SK-N-SH (cell line): ENCODE results near the gene TUBD1. TPM values are rescaled to one million over a fixed set of nuclear protein-coding genes. Genes with fewer than 3 reads are reported as not detected.

ENCODE experiments used
- CTCF ChIA-PET: fragments of 300-600, 350-600 bp; formaldehyde crosslinking; extraction: SDS; loops from one replicate; lab custom pipeline; 2021; lab: Yijun Ruan, JAX
- POLR2A ChIA-PET: fragments of 350-600 bp; sonication (Branson Sonifier 250); formaldehyde crosslinking; extraction: SDS; loops from one replicate; lab custom pipeline; 2020; ENCODE audit warnings: antibody characterized with exemption, inconsistent platforms; lab: Yijun Ruan, JAX
- DNase-seq: peaks from one replicate; pipeline ENCODE4 v3.0.0; 2012
- H2AFZ ChIP-seq: fragments of 200-600 bp; sonication (generic); 2 replicates; pipeline ENCODE4 v1.8.1; 2016; ENCODE audit warnings: antibody characterized with exemption, mild to moderate bottlenecking, low read depth
- H3F3A ChIP-seq: fragments of 200-600 bp; sonication (generic); replicated peaks from 2 replicates; pipeline ENCODE3; 2016; ENCODE audit warnings: antibody characterized with exemption, mild to moderate bottlenecking; ENCODE audit not compliant: insufficient read depth
- H3K27ac ChIP-seq, 2 experiments: fragments of 200-500 bp in 1 of 2; fragments of 200-600 bp in 1 of 2; sonication (Bioruptor generic) in 1 of 2; sonication (generic), shearing (Covaris generic) in 1 of 2; 2 replicates each; pipeline versions ENCODE4 v1.5.1 to v1.6.1; 2014 to 2016; ENCODE audit warnings: low read depth in 2 of 2, inconsistent platforms in 1 of 2, low read length in 1 of 2, mild to moderate bottlenecking in 1 of 2, mixed read lengths in 1 of 2
- H3K27me3 ChIP-seq: fragments of 200-600 bp; sonication (generic), shearing (Covaris generic); 2 replicates; pipeline ENCODE4 v1.6.1; 2016; ENCODE audit warnings: mixed run types; ENCODE audit not compliant: insufficient read depth
- H3K36me3 ChIP-seq, 2 experiments: fragments of 200-500 bp in 1 of 2; fragments of 200-600 bp in 1 of 2; sonication (Bioruptor generic) in 1 of 2; sonication (generic) in 1 of 2; replicated peaks in 1 of 2; 2 replicates each; pipeline versions ENCODE3 to v1.5.1; 2014 to 2016; ENCODE audit warnings: low read length in 1 of 2, mild to moderate bottlenecking in 1 of 2; ENCODE audit not compliant: insufficient read depth in 2 of 2, control insufficient read depth in 1 of 2
- H3K4me1 ChIP-seq, 2 experiments: fragments of 200-500 bp in 1 of 2; fragments of 200-600 bp in 1 of 2; sonication (Bioruptor generic) in 1 of 2; sonication (generic), shearing (Covaris generic) in 1 of 2; 2 replicates each; pipeline versions ENCODE4 v1.5.1 to v1.6.1; 2014 to 2016; ENCODE audit warnings: low read depth in 1 of 2, low read length in 1 of 2, mixed run types in 1 of 2; ENCODE audit not compliant: insufficient read depth in 2 of 2, control insufficient read depth in 1 of 2
- H3K4me2 ChIP-seq: fragments of 200-600 bp; sonication (generic), shearing (Covaris generic); 2 replicates; pipeline ENCODE4 v1.6.1; 2017; ENCODE audit warnings: mixed run types
- H3K4me3 ChIP-seq, 2 experiments: fragments of 200-500 bp in 1 of 2; fragments of 200-600 bp in 1 of 2; sonication (Bioruptor generic) in 1 of 2; sonication (generic), shearing (Covaris generic) in 1 of 2; 2 replicates each; pipeline versions ENCODE4 v1.5.1 to v1.8.1; 2014 to 2016; ENCODE audit warnings: low read depth in 2 of 2, inconsistent platforms in 1 of 2, low read length in 1 of 2, mild to moderate bottlenecking in 1 of 2, mixed read lengths in 1 of 2, moderate library complexity in 1 of 2
- H3K79me2 ChIP-seq: fragments of 200-600 bp; sonication (generic); 2 replicates; pipeline ENCODE4 v1.8.1; 2017; ENCODE audit warnings: mild to moderate bottlenecking; ENCODE audit not compliant: insufficient read depth
- H3K9ac ChIP-seq: fragments of 200-600 bp; sonication (generic); 2 replicates; pipeline ENCODE4 v1.6.1; 2017; ENCODE audit warnings: mixed run types
- H3K9me2 ChIP-seq: fragments of 200-600 bp; sonication (generic); 2 replicates; pipeline ENCODE4 v1.6.1; 2017; ENCODE audit warnings: mixed run types
- H3K9me3 ChIP-seq: fragments of 200-600 bp; sonication (generic); 2 replicates; pipeline ENCODE4 v1.6.1; 2017; ENCODE audit warnings: mixed run types, mild to moderate bottlenecking, moderate library complexity
- H4K20me1 ChIP-seq: fragments of 200-600 bp; sonication (generic); 2 replicates; pipeline ENCODE4 v1.6.1; 2017; ENCODE audit warnings: mild to moderate bottlenecking, mixed run types; ENCODE audit not compliant: insufficient read depth
- CHD2 ChIP-seq: fragments of 150-350 bp; IDR thresholded peaks from 2 replicates; pipeline ENCODE4 v1.6.1; 2018; ENCODE audit warnings: low read length; ENCODE audit not compliant: partially characterized antibody
- CTCF ChIP-seq: fragments of 200-600 bp; sonication (generic); IDR thresholded peaks from 2 replicates; pipeline ENCODE4 v1.6.1; 2017; ENCODE audit warnings: antibody characterized with exemption, mild to moderate bottlenecking, moderate library complexity
- ELF1 ChIP-seq: IDR thresholded peaks from 2 replicates; pipeline ENCODE4 v1.4.0; 2012
- FOXJ3 ChIP-seq: sonication (generic); formaldehyde crosslinking; IDR thresholded peaks from 2 replicates; pipeline ENCODE4 v1.5.1; 2020; ENCODE audit warnings: mild to moderate bottlenecking, missing genetic modification reagents
- FOXM1 ChIP-seq: IDR thresholded peaks from 2 replicates; pipeline ENCODE4 v1.4.0; 2012; ENCODE audit warnings: low read depth, mild to moderate bottlenecking
- JUND ChIP-seq: IDR thresholded peaks from 2 replicates; pipeline ENCODE4 v1.4.0; 2012
- MEF2A ChIP-seq: IDR thresholded peaks from 2 replicates; pipeline ENCODE4 v1.4.0; 2012; ENCODE audit warnings: low read depth, borderline replicate concordance
- NRF1 ChIP-seq: IDR thresholded peaks from 2 replicates; pipeline ENCODE4 v1.6.1; 2012; ENCODE audit warnings: low read depth, mild to moderate bottlenecking, low read length
- PBX3 ChIP-seq: IDR thresholded peaks from 2 replicates; pipeline ENCODE4; 2012
- REST ChIP-seq: IDR thresholded peaks from 2 replicates; pipeline ENCODE4 v1.6.1; 2012; ENCODE audit warnings: mild to moderate bottlenecking, low read depth, low read length, moderate library complexity
- RXRA ChIP-seq: IDR thresholded peaks from 2 replicates; pipeline ENCODE4 v1.4.0; 2012; ENCODE audit warnings: low read depth, mild to moderate bottlenecking, borderline replicate concordance
- SIN3A ChIP-seq: IDR thresholded peaks from 2 replicates; pipeline ENCODE4 v1.6.1; 2012; ENCODE audit warnings: low read depth, mild to moderate bottlenecking, low read length, moderate library complexity, borderline replicate concordance
- TAF1 ChIP-seq: IDR thresholded peaks from 2 replicates; pipeline ENCODE4 v1.6.1; 2012; ENCODE audit warnings: low read depth, mild to moderate bottlenecking, low read length, moderate library complexity, borderline replicate concordance
- USF1 ChIP-seq: IDR thresholded peaks from 2 replicates; pipeline ENCODE4 v1.4.0; 2012; ENCODE audit warnings: low read depth, borderline replicate concordance
- ZBTB33 ChIP-seq: IDR thresholded peaks from 2 replicates; pipeline ENCODE4 v1.4.0; 2012; ENCODE audit warnings: low read depth, borderline replicate concordance
- WGBS: methylation state at CpG from one replicate; pipeline ENCODE4 v1.1.6; 2017; ENCODE audit warnings: low lambda C conversion rate; 5-methylcytosine and 5-hydroxymethylcytosine counted together
- polyA plus RNA-seq, 3 experiments: library from polyadenylated mRNA; depleted of rRNA; stranded (reverse); fragments of >200 nt; gene quantifications; 2 replicates each; pipeline ENCODE4 v1.2.3, GENCODE V29; 2012

Gene TUBD1
- polyA plus RNA-seq, 1 of the 3 experiments (the other 2 are of a cell fraction), result 3.2 TPM

GRCh38 chr17:59892251-59892923, 356 bp downstream of the TUBD1 start (continued):
- TF ChIP-seq ZBTB33 (no peak), NRF1 (no peak), TAF1 (no peak), CTCF (no peak), MEF2A (no peak), FOXJ3 (no peak), SIN3A (peak; percentile 83; the same call in 1 of the 2 replicates), REST (no peak), FOXM1 (no peak), USF1 (no peak), ELF1 (no peak)

GRCh38 chr17:59890720-59891119, 2.0 kb downstream of the TUBD1 start:
- H4K20me1 ChIP-seq, result peaks cover 8% of the 10 kb centered on the region; the same call in 1 of the 2 replicates
- no peaks in the 10 kb centered on the region for H3K9me2 ChIP-seq
- H3K27me3 ChIP-seq, result no peaks in the 10 kb centered on the region
- peaks cover 0 to 8% of the 10 kb centered on the region in 2 experiments for H3K36me3 ChIP-seq
- H3F3A ChIP-seq, result peaks cover 15% of the 10 kb centered on the region
- H3K4me2 ChIP-seq, result no peak overlapping the region
- POLR2A ChIA-PET, result interaction anchor here (1.0 kb wide), 1 partner anchor 8 kb away, joined by 4 read pairs; no protein-coding TSS in a partner anchor
- TF ChIP-seq REST, result no peak
- TF ChIP-seq PBX3, result 0 out of 2 replicates have a peak, but pooled peaks have one; percentile 6
- no peak for TF ChIP-seq SIN3A
- no peak for TF ChIP-seq FOXM1
- TF ChIP-seq JUND, result no peak
- no peak for TF ChIP-seq CHD2
- TF ChIP-seq RXRA, result no peak
- TF ChIP-seq USF1, result no peak
- peaks cover 55% of the 10 kb centered on the region for H3K79me2 ChIP-seq
- peaks cover 3 to 7% of the 10 kb centered on the region in 2 experiments; a peak in 3 of 4 replicates for H3K4me1 ChIP-seq
- peak overlapping the region in 1 of 2 experiments; percentile 36; a peak in 2 of 4 replicates for H3K27ac ChIP-seq
- H3K9ac ChIP-seq, result no peak overlapping the region
- CTCF ChIA-PET, result interaction anchor here (1.7 kb wide), 1 partner anchor 32 kb away, joined by 6 read pairs; no protein-coding TSS in a partner anchor
- H3K4me3 ChIP-seq, result no peak overlapping the region
- no peak overlapping the region for H2AFZ ChIP-seq
- WGBS, result 95% methylated on average over 2 of the region's 2 CpGs
- no peak for DNase-seq
- no peaks in the 10 kb centered on the region for H3K9me3 ChIP-seq
